Omental fat pad (tissue), 4 donors: Measurements from ENCODE around the gene C11orf97. TPM values are rescaled to one million over a fixed set of nuclear protein-coding genes. Genes with fewer than 3 reads are reported as not detected.

Source experiments
- ATAC-seq: fragments of 150-250 bp; one replicate; pipeline ENCODE4 v1.9.1; 2016; ENCODE audit warnings: mild to moderate bottlenecking, moderate library complexity; ENCODE audit not compliant: low FRiP score
- DNase-seq: peaks from one replicate; pipeline ENCODE4 v3.0.0-alpha.2; 2019; ENCODE audit warnings: low spot score
- CTCF ChIP-seq, 3 donors: fragments of 450-650 bp; IDR thresholded peaks; one replicate each; pipeline ENCODE4 v1.5.1; 2016 to 2017; ENCODE audit warnings: antibody characterized with exemption in 3 of 3, mild to moderate bottlenecking in 3 of 3, moderate library complexity in 2 of 3
- total RNA-seq, 4 donors: library from RNA; depleted of rRNA; stranded (reverse); fragments of >200 nt; gene quantifications; one replicate each; pipeline ENCODE4 v1.1.0, GENCODE V29; 2016

Gene C11orf97
- total RNA-seq, 4 donors from 2014 or later = not detected

GRCh38 chr11:94525546-94526324, 13.5 kb downstream of the C11orf97 start:
- no peak for TF ChIP-seq CTCF (IDR thresholded peaks at IDR 0.05)
- ATAC-seq (no peak), DNase-seq (peak; percentile 54)

GRCh38 chr11:94526645-94527438, 14.6 kb downstream of the C11orf97 start:
- DNase-seq (no peak), ATAC-seq (no peak)
- TF ChIP-seq CTCF (IDR thresholded peaks at IDR 0.05) = no peak

- no peak for TF ChIP-seq CTCF (IDR thresholded peaks at IDR 0.05)
- no peak for ATAC-seq
Measured at GRCh38 chr11:94528551-94528950, 16.3 kb downstream of the C11orf97 start.

GRCh38 chr11:94532211-94532610, 19.9 kb downstream of the C11orf97 start:
- no peak for TF ChIP-seq CTCF (IDR thresholded peaks at IDR 0.05)
- ATAC-seq (no peak), DNase-seq (no peak)

More at GRCh38 chr11:94528551-94528950, 16.3 kb downstream of the C11orf97 start:
- no peak for DNase-seq

GRCh38 chr11:94533206-94533605, 20.9 kb downstream of the C11orf97 start:
- no peak for ATAC-seq
- TF ChIP-seq CTCF (IDR thresholded peaks at IDR 0.05) = no peak
- no peak for DNase-seq

- ATAC-seq (no peak), DNase-seq (no peak)
- no peak for TF ChIP-seq CTCF (IDR thresholded peaks at IDR 0.05)
Measured at GRCh38 chr11:94533696-94534630, 21.7 kb downstream of the C11orf97 start.
